AG04450 (cell line): ENCODE data around the gene ROM1. TPM values are rescaled to one million over a fixed set of nuclear protein-coding genes. Genes with fewer than 3 reads are reported as not detected.

Experiments
- CTCF ChIA-PET: fragments of 300-600, 350-600 bp; formaldehyde crosslinking; extraction: SDS; loops from one replicate; lab custom pipeline; 2022; ENCODE audit warnings: antibody characterized with exemption, inconsistent platforms; lab: Charles Lee
- POLR2A ChIA-PET: fragments of 350-600 bp; formaldehyde crosslinking; extraction: SDS; loops from one replicate; lab custom pipeline; 2021; ENCODE audit warnings: antibody characterized with exemption, inconsistent platforms; lab: Yijun Ruan, JAX
- DNase-seq: peaks from one replicate; pipeline ENCODE4 v3.0.0-alpha.2; 2011; ENCODE audit warnings: low read depth, low spot score
- H3K27ac ChIP-seq: one replicate; pipeline ENCODE4 v1.5.1; 2012; ENCODE audit warnings: low read depth, low read length, control low read depth
- H3K27me3 ChIP-seq: one replicate; pipeline ENCODE4 v1.6.0; 2012; ENCODE audit warnings: low read length; ENCODE audit not compliant: control insufficient read depth, insufficient read depth
- H3K4me3 ChIP-seq: 2 replicates; pipeline ENCODE4 v1.5.1; 2011; ENCODE audit warnings: mild to moderate bottlenecking, low read depth, low read length, control low read depth
- H3K9me3 ChIP-seq: 2 replicates; pipeline ENCODE4 v1.5.1; 2012; ENCODE audit warnings: low read length; ENCODE audit not compliant: control insufficient read depth, insufficient read depth
- polyA plus RNA-seq: library from polyadenylated mRNA; depleted of rRNA; stranded (reverse); fragments of >200 nt; gene quantifications from 2 replicates; pipeline ENCODE4 v1.2.3, GENCODE V29; 2011
- TF ChIP-seq, protein P1 (sequence below): IDR thresholded peaks from 2 replicates; pipeline ENCODE4 v1.5.1; 2011; ENCODE audit warnings: low read depth, low read length, control low read depth, inconsistent platforms

Gene ROM1
- polyA plus RNA-seq, 1 experiment: 1.4 TPM

GRCh38 chr11:62593434-62594044, 19.5 kb upstream of the ROM1 start:
- Histone ChIP-seq H3K4me3 (no peak overlapping the region), H3K9me3 (no peaks in the 10 kb centered on the region; the same call in 1 of the 2 replicates), H3K27ac (no peak overlapping the region), H3K27me3 (no peaks in the 10 kb centered on the region)
- ChIA-PET POLR2A (interaction anchor here (1.2 to 2.6 kb wide), 2 partner anchors 8 to 20 kb away, joined by 3 to 38 read pairs; partner anchors contain the start of genes EEF1G and MTA2), CTCF (interaction anchor here (0.6 to 3.9 kb wide), 8 partner anchors 18 to 199 kb away, joined by 3 to 14 read pairs (median 6); partner anchors contain the start of gene B3GAT3)
- TF ChIP-seq, protein P1, sequence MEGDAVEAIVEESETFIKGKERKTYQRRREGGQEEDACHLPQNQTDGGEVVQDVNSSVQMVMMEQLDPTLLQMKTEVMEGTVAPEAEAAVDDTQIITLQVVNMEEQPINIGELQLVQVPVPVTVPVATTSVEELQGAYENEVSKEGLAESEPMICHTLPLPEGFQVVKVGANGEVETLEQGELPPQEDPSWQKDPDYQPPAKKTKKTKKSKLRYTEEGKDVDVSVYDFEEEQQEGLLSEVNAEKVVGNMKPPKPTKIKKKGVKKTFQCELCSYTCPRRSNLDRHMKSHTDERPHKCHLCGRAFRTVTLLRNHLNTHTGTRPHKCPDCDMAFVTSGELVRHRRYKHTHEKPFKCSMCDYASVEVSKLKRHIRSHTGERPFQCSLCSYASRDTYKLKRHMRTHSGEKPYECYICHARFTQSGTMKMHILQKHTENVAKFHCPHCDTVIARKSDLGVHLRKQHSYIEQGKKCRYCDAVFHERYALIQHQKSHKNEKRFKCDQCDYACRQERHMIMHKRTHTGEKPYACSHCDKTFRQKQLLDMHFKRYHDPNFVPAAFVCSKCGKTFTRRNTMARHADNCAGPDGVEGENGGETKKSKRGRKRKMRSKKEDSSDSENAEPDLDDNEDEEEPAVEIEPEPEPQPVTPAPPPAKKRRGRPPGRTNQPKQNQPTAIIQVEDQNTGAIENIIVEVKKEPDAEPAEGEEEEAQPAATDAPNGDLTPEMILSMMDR: peak; percentile 68
- DNase-seq: peak; percentile 33

DNA sequence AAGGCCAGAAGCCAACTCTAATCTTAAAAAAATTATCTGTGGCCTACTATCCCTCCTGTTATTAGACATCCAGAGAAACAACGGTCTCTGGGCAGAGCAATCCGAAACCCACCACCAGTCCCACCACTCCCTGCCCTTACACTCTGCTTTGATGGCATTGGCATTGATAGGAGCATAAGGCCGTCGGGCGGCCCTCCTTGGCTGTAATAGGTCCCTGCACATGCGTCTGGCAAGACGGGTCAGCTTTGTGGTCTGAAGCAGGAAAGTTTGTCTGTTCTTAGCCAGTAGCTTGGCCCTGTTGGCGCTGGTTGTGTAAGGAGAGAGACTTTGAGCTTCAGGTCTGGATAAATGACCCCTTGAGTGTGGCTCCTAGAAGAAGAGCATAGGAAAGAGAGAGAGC, 17.9 kb upstream of the ROM1 start:
- Histone ChIP-seq H3K4me3 (no peak overlapping the region), H3K27me3 (no peaks in the 10 kb centered on the region), H3K9me3 (no peaks in the 10 kb centered on the region; the same call in 1 of the 2 replicates), H3K27ac (no peak overlapping the region)
- POLR2A ChIA-PET: interaction anchor here (0.9 kb wide), 1 partner anchor 70 kb away, joined by 6 read pairs; the partner anchor contains the start of genes C11orf98 and CSKMT
- DNase-seq: no peak
- TF ChIP-seq, protein P1: no peak
- CTCF ChIA-PET: interaction anchor here (2.3 kb wide), 1 partner anchor 201 kb away, joined by 11 read pairs; no protein-coding TSS in a partner anchor

- peak overlapping the region; percentile 80 for H3K4me3 ChIP-seq
- ChIA-PET POLR2A (interaction anchor here (0.8 to 1.8 kb wide), 3 partner anchors 8 to 66 kb away, joined by 3 to 10 read pairs (median 5); partner anchors contain the start of genes C11orf98, CSKMT and EEF1G), CTCF (interaction anchor here (1.3 to 1.4 kb wide), 2 partner anchors 13 to 175 kb away, joined by 4 to 5 read pairs; no protein-coding TSS in a partner anchor)
- H3K9me3 ChIP-seq: peaks cover 2% of the 10 kb centered on the region; the same call in 1 of the 2 replicates
- no peaks in the 10 kb centered on the region for H3K27me3 ChIP-seq
- DNase-seq: peak; percentile 98
- no peak overlapping the region for H3K27ac ChIP-seq
- TF ChIP-seq, protein P1: no peak
Observed at GRCh38 chr11:62599069-62599696, 13.9 kb upstream of the ROM1 start.

- DNase-seq: no peak
- Histone ChIP-seq H3K27ac (no peak overlapping the region), H3K27me3 (no peaks in the 10 kb centered on the region), H3K4me3 (peak overlapping the region; percentile 80), H3K9me3 (peaks cover 2% of the 10 kb centered on the region; the same call in 1 of the 2 replicates)
- CTCF ChIA-PET: interaction anchor here (1.2 to 2.1 kb wide), 4 partner anchors 8 to 205 kb away, joined by 4 to 10 read pairs (median 4); partner anchors contain the start of gene TUT1
- POLR2A ChIA-PET: interaction anchor here (1.0 to 1.8 kb wide), 2 partner anchors 26 to 65 kb away, joined by 5 to 10 read pairs; partner anchors contain the start of genes C11orf98, CSKMT and EEF1G
- TF ChIP-seq, protein P1: no peak
Observed at GRCh38 chr11:62599901-62600300, 13.2 kb upstream of the ROM1 start.
